Smooth muscle cell (in vitro differentiated cells): ENCODE data around the gene GFPT1. TPM values are rescaled to one million over a fixed set of nuclear protein-coding genes. Genes with fewer than 3 reads are reported as not detected.

ENCODE experiments used
- DNase-seq: peaks from one replicate; lab custom pipeline; 2025; ENCODE audit not compliant: unreplicated experiment; lab: John Stamatoyannopoulos, UW
- H2AFZ ChIP-seq: fragments of 200-600 bp; sonication (generic); 2 replicates; pipeline ENCODE4 v1.6.0; 2016; ENCODE audit warnings: antibody characterized with exemption, low read depth, mild to moderate bottlenecking
- H3F3A ChIP-seq: fragments of 200-600 bp; sonication (generic); 2 replicates; pipeline ENCODE4 v1.6.0; 2017; ENCODE audit warnings: antibody characterized with exemption, low read depth
- H3K27ac ChIP-seq: fragments of 200-600 bp; sonication (generic); 2 replicates; pipeline ENCODE4 v1.5.1; 2016; ENCODE audit warnings: low read depth, mild to moderate bottlenecking
- H3K27me3 ChIP-seq: fragments of 200-600 bp; sonication (generic); 2 replicates; pipeline ENCODE4 v1.6.1; 2016; ENCODE audit warnings: low read depth, mild to moderate bottlenecking
- H3K36me3 ChIP-seq: fragments of 200-600 bp; sonication (generic); 2 replicates; pipeline ENCODE4 v1.5.1; 2016; ENCODE audit warnings: low read depth
- H3K4me1 ChIP-seq: fragments of 200-600 bp; sonication (generic); 2 replicates; pipeline ENCODE4 v1.5.1; 2016; ENCODE audit warnings: low read depth
- H3K4me2 ChIP-seq: fragments of 200-600 bp; sonication (generic); 2 replicates; pipeline ENCODE4 v1.6.0; 2016; ENCODE audit warnings: mild to moderate bottlenecking
- H3K4me3 ChIP-seq: fragments of 200-600 bp; sonication (generic); 2 replicates; pipeline ENCODE4 v1.5.1; 2016; ENCODE audit warnings: mild to moderate bottlenecking
- H3K79me2 ChIP-seq: fragments of 200-600 bp; sonication (generic); 2 replicates; pipeline ENCODE4 v1.6.0; 2016; ENCODE audit warnings: low read depth, mild to moderate bottlenecking
- H3K9ac ChIP-seq: fragments of 200-600 bp; sonication (generic); 2 replicates; pipeline ENCODE4 v1.6.0; 2016; ENCODE audit warnings: low read depth
- H3K9me3 ChIP-seq: fragments of 200-600 bp; sonication (generic); replicated peaks from 2 replicates; pipeline ENCODE4 v1.5.1; 2016; ENCODE audit warnings: low read depth
- H4K20me1 ChIP-seq: fragments of 200-600 bp; sonication (generic); 2 replicates; pipeline ENCODE4 v1.6.0; 2016; ENCODE audit warnings: low read depth
- WGBS: methylation state at CpG from one replicate; pipeline ENCODE4 v1.1.7; 2016; ENCODE audit warnings: low lambda C conversion rate; 5-methylcytosine and 5-hydroxymethylcytosine counted together
- polyA plus RNA-seq: library from polyadenylated mRNA; unstranded; fragments of >200 nt; fragmentation: Nextera tagmentation; extraction: Ambion mirVana; gene quantifications from 2 replicates; pipeline ENCODE4 v1.2.1, GENCODE V29; 2016
- total RNA-seq: library from RNA; depleted of rRNA; stranded (reverse); fragments of >200 nt; gene quantifications from 2 replicates; pipeline ENCODE4 v1.2.3, GENCODE V29; 2014
- TF ChIP-seq, protein P1 (sequence below): fragments of 200-600 bp; sonication (generic); IDR thresholded peaks from 2 replicates; pipeline ENCODE4 v1.5.1; 2017; ENCODE audit warnings: borderline replicate concordance, mild to moderate bottlenecking, antibody characterized with exemption; ENCODE audit not compliant: insufficient read depth, poor library complexity, severe bottlenecking

GFPT1 gene
- total and polyA plus RNA-seq, 2 experiments from 2014 or later: 78.5 to 97.7 TPM

DNA sequence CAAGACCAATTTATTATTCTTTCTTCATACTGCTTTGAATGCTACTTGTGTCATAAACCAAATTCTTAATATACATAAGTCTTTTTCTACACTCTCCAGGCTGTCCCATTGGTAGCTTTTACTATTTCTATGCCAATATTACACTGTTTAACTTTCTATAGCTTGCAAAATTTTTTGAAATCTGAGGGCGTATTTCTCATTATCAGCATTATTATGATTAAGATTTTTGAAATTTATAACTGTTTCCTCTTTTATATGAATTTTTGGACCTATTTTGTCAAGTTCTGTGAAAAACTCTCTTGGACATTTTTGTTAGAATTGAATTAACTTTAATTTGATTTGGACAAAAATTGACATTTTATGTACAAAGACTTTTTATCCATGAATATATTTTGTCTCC is 98.6 kb downstream of the GFPT1 start:
- no peak overlapping the region for H3K9ac ChIP-seq
- H3K4me1 ChIP-seq: peaks cover 8% of the 10 kb centered on the region

DNA sequence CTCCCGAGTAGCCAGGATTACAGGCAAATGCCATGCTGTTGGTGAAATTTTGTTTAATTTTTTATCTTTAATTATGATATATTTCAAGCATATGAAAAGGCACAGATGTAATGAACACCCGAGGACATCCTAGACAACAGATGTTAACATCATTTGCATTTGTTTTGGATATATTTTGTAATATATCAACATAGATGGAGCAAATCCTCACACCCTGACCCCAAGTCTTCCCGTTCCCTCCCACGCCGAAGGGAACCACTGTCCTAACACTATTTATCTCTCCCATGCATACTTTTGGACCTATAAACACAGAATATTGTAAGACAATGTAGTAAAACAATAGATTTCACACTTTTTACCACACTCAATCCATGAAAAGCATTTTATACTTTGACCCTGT is 99.5 kb downstream of the GFPT1 start:
- DNase-seq: no peak
- Histone ChIP-seq H3K79me2 (no peaks in the 10 kb centered on the region), H2AFZ (no peak overlapping the region), H3K9ac (no peak overlapping the region), H3F3A (peaks cover 11% of the 10 kb centered on the region), H3K36me3 (no peaks in the 10 kb centered on the region), H3K4me3 (no peak overlapping the region), H3K27me3 (no peaks in the 10 kb centered on the region), H4K20me1 (no peaks in the 10 kb centered on the region), H3K9me3 (no peaks in the 10 kb centered on the region), H3K4me1 (peaks cover 8% of the 10 kb centered on the region), H3K27ac (no peak overlapping the region), H3K4me2 (no peak overlapping the region)
- WGBS: 93% methylated on average over 5 of the region's 5 CpGs
- TF ChIP-seq, protein P1, sequence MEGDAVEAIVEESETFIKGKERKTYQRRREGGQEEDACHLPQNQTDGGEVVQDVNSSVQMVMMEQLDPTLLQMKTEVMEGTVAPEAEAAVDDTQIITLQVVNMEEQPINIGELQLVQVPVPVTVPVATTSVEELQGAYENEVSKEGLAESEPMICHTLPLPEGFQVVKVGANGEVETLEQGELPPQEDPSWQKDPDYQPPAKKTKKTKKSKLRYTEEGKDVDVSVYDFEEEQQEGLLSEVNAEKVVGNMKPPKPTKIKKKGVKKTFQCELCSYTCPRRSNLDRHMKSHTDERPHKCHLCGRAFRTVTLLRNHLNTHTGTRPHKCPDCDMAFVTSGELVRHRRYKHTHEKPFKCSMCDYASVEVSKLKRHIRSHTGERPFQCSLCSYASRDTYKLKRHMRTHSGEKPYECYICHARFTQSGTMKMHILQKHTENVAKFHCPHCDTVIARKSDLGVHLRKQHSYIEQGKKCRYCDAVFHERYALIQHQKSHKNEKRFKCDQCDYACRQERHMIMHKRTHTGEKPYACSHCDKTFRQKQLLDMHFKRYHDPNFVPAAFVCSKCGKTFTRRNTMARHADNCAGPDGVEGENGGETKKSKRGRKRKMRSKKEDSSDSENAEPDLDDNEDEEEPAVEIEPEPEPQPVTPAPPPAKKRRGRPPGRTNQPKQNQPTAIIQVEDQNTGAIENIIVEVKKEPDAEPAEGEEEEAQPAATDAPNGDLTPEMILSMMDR: no peak

More for the DNA sequence above, 98.6 kb downstream of the GFPT1 start:
- H3K4me2 ChIP-seq: no peak overlapping the region
- 93% methylated on average over 1 of the region's 1 CpG for WGBS
- DNase-seq: no peak
- H2AFZ ChIP-seq: no peak overlapping the region
- H3F3A ChIP-seq: peaks cover 11% of the 10 kb centered on the region
- no peak overlapping the region for H3K27ac ChIP-seq
- no peaks in the 10 kb centered on the region for H3K9me3 ChIP-seq
- H3K79me2 ChIP-seq: no peaks in the 10 kb centered on the region
- H3K4me3 ChIP-seq: no peak overlapping the region
- no peaks in the 10 kb centered on the region for H4K20me1 ChIP-seq
- H3K27me3 ChIP-seq: no peaks in the 10 kb centered on the region
- TF ChIP-seq, protein P1: no peak
- no peaks in the 10 kb centered on the region for H3K36me3 ChIP-seq

DNA sequence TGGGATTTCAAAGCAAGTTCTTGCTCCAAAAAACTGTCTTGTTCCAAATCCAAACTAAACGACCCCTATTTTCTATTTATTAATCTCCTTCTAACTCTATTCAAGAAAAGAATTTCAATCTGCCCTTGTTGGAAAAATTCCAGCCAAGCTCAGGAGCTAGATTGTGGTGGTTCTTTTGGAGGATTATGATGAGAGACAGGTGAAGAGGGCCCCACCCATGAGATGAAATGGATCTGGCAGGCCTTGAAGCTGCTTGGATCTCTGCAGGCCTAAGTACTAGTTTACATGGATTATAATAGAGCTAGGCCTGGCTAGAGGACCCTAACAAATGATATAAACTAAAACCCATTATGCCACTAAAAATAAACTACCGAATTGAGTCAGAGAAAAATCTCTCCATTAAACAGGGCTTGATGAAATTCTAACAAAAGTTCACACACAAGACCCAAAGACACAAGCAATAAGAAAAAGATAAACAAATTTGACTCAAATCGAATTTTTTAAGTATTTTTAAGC is 101.6 kb downstream of the GFPT1 start:
- TF ChIP-seq, protein P1: no peak

DNA sequence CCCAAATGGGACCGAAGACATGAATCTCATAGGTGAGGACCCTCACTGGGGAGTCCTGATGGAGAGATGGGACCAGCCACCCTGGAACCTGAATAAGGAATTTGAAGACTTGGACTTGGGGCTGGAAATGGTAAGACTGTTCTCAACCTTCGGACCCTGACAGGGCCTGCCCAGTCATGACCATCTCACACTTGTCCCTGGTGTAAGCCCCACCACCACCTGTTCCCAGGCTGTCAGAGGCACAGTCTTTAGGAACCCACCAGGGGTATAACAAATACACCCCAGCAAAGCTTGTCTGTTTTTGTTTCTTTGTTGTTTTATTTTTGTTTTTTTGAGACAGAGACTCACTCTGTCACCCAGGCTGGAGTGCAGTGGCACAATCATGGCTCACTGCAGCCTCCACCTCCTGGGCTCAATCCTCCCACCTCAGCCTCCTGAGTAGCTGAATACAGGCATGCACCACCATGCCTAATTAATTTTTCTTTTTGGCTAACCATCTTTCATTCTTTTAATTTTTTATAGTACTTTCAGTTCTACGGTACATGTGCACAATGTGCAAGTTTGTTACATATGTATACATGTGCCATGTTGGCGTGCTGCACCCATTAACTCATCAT is 106.1 kb downstream of the GFPT1 start:
- no peaks in the 10 kb centered on the region for H3K27me3 ChIP-seq
- H3K79me2 ChIP-seq: no peaks in the 10 kb centered on the region
- H3K27ac ChIP-seq: no peak overlapping the region
- H3K4me2 ChIP-seq: no peak overlapping the region
- WGBS: 97% methylated on average over 4 of the region's 4 CpGs
- H3K4me3 ChIP-seq: no peak overlapping the region
- H3K36me3 ChIP-seq: no peaks in the 10 kb centered on the region
- H3F3A ChIP-seq: no peaks in the 10 kb centered on the region
- no peak overlapping the region for H3K9ac ChIP-seq
- no peaks in the 10 kb centered on the region for H4K20me1 ChIP-seq
- no peak for DNase-seq
- TF ChIP-seq, protein P1: no peak
- H3K4me1 ChIP-seq: no peaks in the 10 kb centered on the region
- no peak overlapping the region for H2AFZ ChIP-seq
- no peaks in the 10 kb centered on the region for H3K9me3 ChIP-seq

More for the DNA sequence above, 101.6 kb downstream of the GFPT1 start:
- no peak overlapping the region for H2AFZ ChIP-seq
- no peaks in the 10 kb centered on the region for H3K36me3 ChIP-seq
- H3K4me2 ChIP-seq: no peak overlapping the region
- H3K27ac ChIP-seq: no peak overlapping the region
- H3K79me2 ChIP-seq: no peaks in the 10 kb centered on the region
- no peak overlapping the region for H3K9ac ChIP-seq
- H3K27me3 ChIP-seq: no peaks in the 10 kb centered on the region
- no peaks in the 10 kb centered on the region for H3F3A ChIP-seq
- 77% methylated on average over 3 of the region's 3 CpGs for WGBS
- H3K4me1 ChIP-seq: no peaks in the 10 kb centered on the region
- no peak overlapping the region for H3K4me3 ChIP-seq
- DNase-seq: no peak
- no peaks in the 10 kb centered on the region for H4K20me1 ChIP-seq
- H3K9me3 ChIP-seq: no peaks in the 10 kb centered on the region
